HEK293 (cell line): ENCODE results near the gene PCGF1.

ENCODE experiments used
- CTCF ChIA-PET: fragments of 350-600 bp; formaldehyde crosslinking; extraction: SDS; loops from one replicate; lab custom pipeline; 2021; ENCODE audit warnings: antibody characterized with exemption; lab: Yijun Ruan, JAX
- POLR2A ChIA-PET: fragments of 300-600 bp; formaldehyde crosslinking; extraction: SDS; loops from one replicate; lab custom pipeline; 2020; ENCODE audit warnings: antibody characterized with exemption, inconsistent platforms; lab: Yijun Ruan, JAX
- H3K27ac ChIP-seq: fragments of 200-500 bp; sonication (Bioruptor generic); 2 replicates; pipeline ENCODE4 v1.5.1; 2014; ENCODE audit warnings: low read depth, low read length, control low read depth, inconsistent platforms; ENCODE audit errors: extremely low read depth
- H3K36me3 ChIP-seq, 2 experiments: fragments of 200-500 bp in 1 of 2; sonication (Bioruptor generic) in 1 of 2; 1 replicate in 1 of 2; 2 replicates in 1 of 2; pipeline ENCODE4 v1.5.1; 2014 to 2017; ENCODE audit warnings: inconsistent platforms in 2 of 2, low read length in 2 of 2; ENCODE audit not compliant: control insufficient read depth in 2 of 2, insufficient read depth in 1 of 2
- H3K4me1 ChIP-seq: fragments of 200-500 bp; sonication (Bioruptor generic); 2 replicates; pipeline ENCODE4 v1.5.1; 2014; ENCODE audit warnings: mild to moderate bottlenecking, low read length, inconsistent platforms; ENCODE audit not compliant: control insufficient read depth, insufficient read depth
- H3K4me3 ChIP-seq: 2 replicates; pipeline ENCODE4 v1.5.1; 2011; ENCODE audit warnings: low read depth, mild to moderate bottlenecking, control low read depth, low read length, moderate library complexity
- H3K9me3 ChIP-seq: fragments of 200-500 bp; sonication (Bioruptor generic); 2 replicates; pipeline ENCODE4 v1.5.1; 2014; ENCODE audit warnings: low read depth, low read length, inconsistent platforms; ENCODE audit not compliant: control insufficient read depth, insufficient read depth
- FEZF1 ChIP-seq: fragments of 450-650 bp; formaldehyde crosslinking; IDR thresholded peaks from 2 replicates; pipeline ENCODE4 v1.5.1; 2016; ENCODE audit warnings: missing biosample characterization, missing genetic modification characterization
- INSM2 ChIP-seq: fragments of 450-650 bp; formaldehyde crosslinking; IDR thresholded peaks from 2 replicates; pipeline ENCODE4 v1.5.1; 2016; ENCODE audit warnings: missing biosample characterization, missing genetic modification characterization
- KLF9 ChIP-seq: fragments of 450-650 bp; formaldehyde crosslinking; IDR thresholded peaks from 2 replicates; pipeline ENCODE4 v1.5.1; 2016; ENCODE audit warnings: missing biosample characterization, missing genetic modification characterization, low read depth
- PBX3 ChIP-seq: sonication (generic); formaldehyde crosslinking; IDR thresholded peaks from 2 replicates; pipeline ENCODE4 v1.8.1; 2022; ENCODE audit warnings: mild to moderate bottlenecking, moderate library complexity, missing genetic modification reagents
- PRDM1 ChIP-seq: fragments of 450-650 bp; formaldehyde crosslinking; IDR thresholded peaks from 2 replicates; pipeline ENCODE4; 2016; ENCODE audit warnings: missing biosample characterization, missing genetic modification characterization
- SCRT2 ChIP-seq: fragments of 450-650 bp; formaldehyde crosslinking; IDR thresholded peaks from 2 replicates; pipeline ENCODE4 v1.5.1; 2016; ENCODE audit warnings: missing biosample characterization, missing genetic modification characterization
- TCF7L2 ChIP-seq: IDR thresholded peaks from 2 replicates; pipeline ENCODE4 v1.6.1; 2011; ENCODE audit warnings: low read depth, mild to moderate bottlenecking, inconsistent platforms, low read length, moderate library complexity, borderline replicate concordance
- YY1 ChIP-seq: fragments of 450-650 bp; formaldehyde crosslinking; IDR thresholded peaks from 2 replicates; pipeline ENCODE4 v1.5.1; 2018; ENCODE audit warnings: missing biosample characterization, missing genetic modification characterization
- ZBTB11 ChIP-seq: fragments of 450-650 bp; formaldehyde crosslinking; conservative IDR thresholded peaks from 2 replicates; pipeline ENCODE4 v1.5.1; 2016; ENCODE audit warnings: low read depth, missing biosample characterization, missing genetic modification characterization
- ZBTB48 ChIP-seq: fragments of 450-650 bp; formaldehyde crosslinking; IDR thresholded peaks from 2 replicates; pipeline ENCODE4 v1.5.1; 2016; ENCODE audit warnings: missing biosample characterization, missing genetic modification characterization
- ZBTB8A ChIP-seq: fragments of 450-650 bp; formaldehyde crosslinking; IDR thresholded peaks from 2 replicates; pipeline ENCODE4 v1.5.1; 2016; ENCODE audit warnings: missing biosample characterization, missing genetic modification characterization
- ZFP41 ChIP-seq: fragments of 450-650 bp; formaldehyde crosslinking; IDR thresholded peaks from 2 replicates; pipeline ENCODE4 v1.5.1; 2016; ENCODE audit warnings: missing biosample characterization, missing genetic modification characterization, borderline replicate concordance
- ZNF132 ChIP-seq: fragments of 450-650 bp; formaldehyde crosslinking; IDR thresholded peaks from 2 replicates; pipeline ENCODE4 v1.5.1; 2017; ENCODE audit warnings: missing biosample characterization, missing genetic modification characterization, borderline replicate concordance
- ZNF140 ChIP-seq: fragments of 450-650 bp; formaldehyde crosslinking; IDR thresholded peaks from 2 replicates; pipeline ENCODE4 v1.5.1; 2016; ENCODE audit warnings: missing biosample characterization, missing genetic modification characterization
- ZNF155 ChIP-seq: fragments of 450-650 bp; formaldehyde crosslinking; IDR thresholded peaks from 2 replicates; pipeline ENCODE4 v1.5.1; 2016; ENCODE audit warnings: missing biosample characterization, missing genetic modification characterization
- ZNF19 ChIP-seq: fragments of 450-650 bp; formaldehyde crosslinking; IDR thresholded peaks from 2 replicates; pipeline ENCODE4; 2016; ENCODE audit warnings: missing biosample characterization, missing genetic modification characterization, low read depth
- ZNF266 ChIP-seq: fragments of 450-650 bp; formaldehyde crosslinking; IDR thresholded peaks from 2 replicates; pipeline ENCODE4 v1.5.1; 2016; ENCODE audit warnings: missing biosample characterization, missing genetic modification characterization, low read depth
- ZNF324 ChIP-seq: fragments of 450-650 bp; formaldehyde crosslinking; IDR thresholded peaks from 2 replicates; pipeline ENCODE4 v1.5.1; 2016; ENCODE audit warnings: missing biosample characterization, missing genetic modification characterization
- ZNF501 ChIP-seq: fragments of 450-650 bp; formaldehyde crosslinking; IDR thresholded peaks from 2 replicates; pipeline ENCODE4 v1.5.1; 2016; ENCODE audit warnings: missing biosample characterization, missing genetic modification characterization
- ZNF549 ChIP-seq: fragments of 450-650 bp; IDR thresholded peaks from 2 replicates; pipeline ENCODE4 v1.5.1; 2018; ENCODE audit warnings: missing biosample characterization, missing genetic modification characterization, mild to moderate bottlenecking, inconsistent platforms, moderate library complexity
- ZNF560 ChIP-seq: fragments of 450-650 bp; formaldehyde crosslinking; IDR thresholded peaks from 2 replicates; pipeline ENCODE4 v1.5.1; 2017; ENCODE audit warnings: missing biosample characterization, missing genetic modification characterization, borderline replicate concordance
- ZNF580 ChIP-seq: fragments of 450-650 bp; formaldehyde crosslinking; IDR thresholded peaks from 2 replicates; pipeline ENCODE4 v1.5.1; 2016; ENCODE audit warnings: missing biosample characterization, missing genetic modification characterization
- ZNF624 ChIP-seq: fragments of 450-650 bp; formaldehyde crosslinking; IDR thresholded peaks from 2 replicates; pipeline ENCODE4 v1.5.1; 2017; ENCODE audit warnings: missing biosample characterization, missing genetic modification characterization
- ZNF639 ChIP-seq: fragments of 450-650 bp; formaldehyde crosslinking; IDR thresholded peaks from 2 replicates; pipeline ENCODE4 v1.5.1; 2016; ENCODE audit warnings: missing biosample characterization, missing genetic modification characterization
- ZNF791 ChIP-seq: fragments of 450-650 bp; formaldehyde crosslinking; IDR thresholded peaks from 2 replicates; pipeline ENCODE4 v1.5.1; 2016; ENCODE audit warnings: missing biosample characterization, missing genetic modification characterization
- ZNF792 ChIP-seq: fragments of 450-650 bp; formaldehyde crosslinking; IDR thresholded peaks from 2 replicates; pipeline ENCODE4 v1.5.1; 2016; ENCODE audit warnings: missing biosample characterization, missing genetic modification characterization

PCGF1 gene

GRCh38 chr2:74530239-74531187 is 23.0 kb upstream of the PCGF1 start (continued):
- no peak for TF ChIP-seq ZNF140 (tag by site-specific recombination)
- TF ChIP-seq ZNF19, result no peak
- TF ChIP-seq SCRT2 (tag by site-specific recombination), result peak; percentile 79
- TF ChIP-seq ZFP41 (tag by site-specific recombination), result no peak
- TF ChIP-seq ZNF132 (tag by site-specific recombination), result no peak
- no peak for TF ChIP-seq ZNF792 (tag by site-specific recombination)
- TF ChIP-seq KLF9 (tag by site-specific recombination), result 0 out of 2 replicates have a peak, but pooled peaks have one; percentile 2
- peak; percentile 33; the same call in 1 of the 2 replicates for TF ChIP-seq ZBTB48 (tag by site-specific recombination)

- ChIA-PET POLR2A (interaction anchor here (0.6 to 2.4 kb wide), 18 partner anchors 8 to 305 kb away, joined by 3 to 18 read pairs (median 6); partner anchors contain the start of genes CCDC142, MRPL53, PCGF1 and TLX2), CTCF (interaction anchor here (0.8 to 1.5 kb wide), 6 partner anchors 20 to 1015 kb away, joined by 3 to 11 read pairs (median 3); partner anchors contain the start of genes CCDC142 and TTC31)
- H3K9me3 ChIP-seq, result no peaks in the 10 kb centered on the region
- no peaks in the 10 kb centered on the region; the same call in 1 of the 2 replicates for H3K4me1 ChIP-seq
- peaks cover 7 to 74% of the 10 kb centered on the region in 2 experiments; a peak in 1 of 3 replicates for H3K36me3 ChIP-seq
- peak within 1 kb of the TSS; percentile 57 for H3K4me3 ChIP-seq
- peak within 1 kb of the TSS; percentile 72 for H3K27ac ChIP-seq
- TF ChIP-seq YY1 (tag by site-specific recombination), result peak; percentile 89
- TF ChIP-seq ZBTB11 (tag by site-specific recombination), result peak; percentile 96
- TF ChIP-seq ZNF560 (tag by site-specific recombination), result no peak
- TF ChIP-seq INSM2 (tag by site-specific recombination), result no peak
- TF ChIP-seq ZNF501 (tag by site-specific recombination), result peak; percentile 86
- TF ChIP-seq ZNF791 (tag by site-specific recombination), result no peak
- TF ChIP-seq ZNF155 (tag by site-specific recombination), result no peak
- TF ChIP-seq ZNF624 (tag by site-specific recombination), result no peak
- no peak for TF ChIP-seq FEZF1 (tag by site-specific recombination)
- peak; percentile 53; the same call in 1 of the 2 replicates for TF ChIP-seq ZNF324
- no peak for TF ChIP-seq ZNF639 (tag by site-specific recombination)
- TF ChIP-seq ZNF580 (tag by site-specific recombination), result no peak
- no peak for TF ChIP-seq ZNF549
- no peak for TF ChIP-seq PRDM1 (tag by site-specific recombination)
- no peak for TF ChIP-seq TCF7L2
- TF ChIP-seq ZBTB8A (tag by site-specific recombination), result peak; percentile 91
- no peak for TF ChIP-seq PBX3
- peak; percentile 26; the same call in 1 of the 2 replicates for TF ChIP-seq KLF9 (tag by site-specific recombination)
- TF ChIP-seq ZNF266 (tag by site-specific recombination), result no peak
Measured at GRCh38 chr2:74529357-74530238, 22.1 kb upstream of the PCGF1 start, which contains the start of the genes AUP1 and HTRA2. AUP1 (minus strand) TSS chr2:74529706; CDS start chr2:74529629, 77 bp downstream. HTRA2 (plus strand) TSS chr2:74529933; CDS start chr2:74530007, 74 bp downstream.
